OCI-LY7 (cell line): ENCODE results near the gene AMOTL1. TPM values are rescaled to one million over a fixed set of nuclear protein-coding genes. Genes with fewer than 3 reads are reported as not detected.

Source experiments
- BruUV-seq: library from RNA; stranded (reverse); fragments of 400-500 nt; replicated peaks from 2 replicates; lab custom pipeline; 2021; lab: Mats Ljungman, UMichigan
- CTCF ChIA-PET: fragments of 300-600 bp; sonication (Branson Sonifier 250); formaldehyde crosslinking; loops from one replicate; lab custom pipeline; 2022; ENCODE audit warnings: antibody characterized with exemption; ENCODE audit not compliant: unreplicated experiment; lab: Charles Lee
- POLR2A ChIA-PET: fragments of 300-600 bp; sonication (Branson Sonifier 250); formaldehyde crosslinking; loops from one replicate; lab custom pipeline; 2022; ENCODE audit warnings: antibody characterized with exemption; lab: Charles Lee
- DNase-seq: peaks from one replicate; pipeline ENCODE4 v3.0.0-alpha.2; 2015; ENCODE audit warnings: low spot score
- H2AFZ ChIP-seq: fragments of 200-600 bp; sonication (generic), shearing (Covaris generic); 2 replicates; pipeline ENCODE4 v1.6.1; 2014; ENCODE audit warnings: mild to moderate bottlenecking, antibody characterized with exemption, low read length, moderate library complexity
- H3K27ac ChIP-seq: fragments of 200-600 bp; sonication (generic); 2 replicates; pipeline ENCODE4 v1.5.1; 2014; ENCODE audit warnings: mixed run types, low read depth, mild to moderate bottlenecking, moderate library complexity, low read length, inconsistent platforms; ENCODE audit not compliant: poor library complexity, severe bottlenecking
- H3K36me3 ChIP-seq: fragments of 200-600 bp; sonication (generic); 2 replicates; pipeline ENCODE4 v1.6.1; 2014; ENCODE audit warnings: mild to moderate bottlenecking, antibody characterized with exemption, low read length, moderate library complexity, mixed read lengths; ENCODE audit not compliant: insufficient read depth
- H3K4me1 ChIP-seq: fragments of 200-600 bp; sonication (generic); 2 replicates; pipeline ENCODE4 v1.5.1; 2014; ENCODE audit warnings: mild to moderate bottlenecking, low read length; ENCODE audit not compliant: insufficient read depth, poor library complexity, severe bottlenecking
- H3K4me2 ChIP-seq: fragments of 200-600 bp; sonication (generic); 2 replicates; pipeline ENCODE4 v1.6.1; 2014; ENCODE audit warnings: mild to moderate bottlenecking, low read length
- H3K4me3 ChIP-seq: fragments of 200-600 bp; sonication (generic); 2 replicates; pipeline ENCODE4 v1.5.1; 2014; ENCODE audit warnings: mild to moderate bottlenecking, low read depth, low read length; ENCODE audit not compliant: poor library complexity, severe bottlenecking
- H3K79me2 ChIP-seq: fragments of 200-600 bp; sonication (generic); 2 replicates; pipeline ENCODE4 v1.6.1; 2016; ENCODE audit warnings: low read depth, mild to moderate bottlenecking, low read length, moderate library complexity, mixed read lengths; ENCODE audit not compliant: insufficient read depth
- H3K9me2 ChIP-seq: fragments of 200-600 bp; sonication (generic); 2 replicates; pipeline ENCODE4 v1.6.1; 2016; ENCODE audit warnings: mild to moderate bottlenecking, low read length, mixed read lengths; ENCODE audit not compliant: insufficient read depth
- H3K9me3 ChIP-seq: fragments of 200-600 bp; sonication (generic); 2 replicates; pipeline ENCODE4 v1.6.1; 2014; ENCODE audit warnings: mild to moderate bottlenecking, mixed run types, low read length, mixed read lengths
- H4K20me1 ChIP-seq: fragments of 200-600 bp; sonication (generic); 2 replicates; pipeline ENCODE4 v1.6.1; 2014; ENCODE audit warnings: mild to moderate bottlenecking, antibody characterized with exemption, low read length, moderate library complexity, mixed read lengths; ENCODE audit not compliant: insufficient read depth
- CTCF ChIP-seq: fragments of 200-600 bp; sonication (generic); conservative IDR thresholded peaks from 2 replicates; pipeline ENCODE4 v1.5.1; 2014; ENCODE audit warnings: mild to moderate bottlenecking, antibody characterized with exemption, low read length, moderate library complexity, mixed read lengths
- EZH2phosphoT487 ChIP-seq: fragments of 200-600 bp; sonication (generic); IDR thresholded peaks from 2 replicates; pipeline ENCODE4 v1.6.1; 2018; ENCODE audit warnings: low read depth, borderline replicate concordance, mild to moderate bottlenecking, mixed run types, antibody characterized with exemption, low read length, moderate library complexity, mixed read lengths
- intact Hi-C: fragments of 100-400 bp; cut with micrococcal nuclease; formaldehyde crosslinking; loops from one replicate; pipeline ENCODE4 v1.10.0; 2022; ENCODE audit not compliant: unreplicated experiment
- total RNA-seq, 2 experiments: library from RNA; depleted of rRNA in 1 of 2; stranded (reverse); fragments of >200 nt in 1 of 2; shearing (Covaris generic) in 1 of 2; gene quantifications; 2 replicates each; pipeline ENCODE4 v1.2.3, GENCODE V29; 2014 to 2022

The AMOTL1 gene
- total RNA-seq, 2 experiments from 2014 or later = not detected

- no peak for TF ChIP-seq CTCF
- no peak for TF ChIP-seq EZH2phosphoT487
- no TSS peak for BruUV-seq
- CTCF ChIA-PET = no interaction called here
- Histone ChIP-seq H2AFZ (no peak overlapping the region), H3K27ac (no peak overlapping the region), H3K9me2 (no peaks in the 10 kb centered on the region), H3K4me2 (no peak overlapping the region), H3K79me2 (no peaks in the 10 kb centered on the region), H3K4me3 (no peak overlapping the region), H4K20me1 (no peaks in the 10 kb centered on the region), H3K36me3 (no peaks in the 10 kb centered on the region), H3K9me3 (no peaks in the 10 kb centered on the region), H3K4me1 (no peaks in the 10 kb centered on the region)
- no peak for DNase-seq
- POLR2A ChIA-PET = interaction anchor here (0.6 kb wide), 2 partner anchors 412 to 658 kb away, joined by 3 to 5 read pairs; no protein-coding TSS in a partner anchor
- intact Hi-C loops = no loop called here
Observed at GRCh38 chr11:94776351-94777321, 8.5 kb downstream of the AMOTL1 start.

- CTCF ChIA-PET = no interaction called here
- BruUV-seq = no TSS peak
- no peak overlapping the region for H2AFZ ChIP-seq
- no peaks in the 10 kb centered on the region for H3K9me3 ChIP-seq
- H3K27ac ChIP-seq = no peak overlapping the region
- H3K4me3 ChIP-seq = no peak overlapping the region
- intact Hi-C loops = loop anchor here (10.0 kb wide), 2 partner anchors 156 to 354 kb away; no protein-coding TSS in a partner anchor
- no peaks in the 10 kb centered on the region for H4K20me1 ChIP-seq
- DNase-seq = no peak
- H3K4me1 ChIP-seq = no peaks in the 10 kb centered on the region
- H3K36me3 ChIP-seq = no peaks in the 10 kb centered on the region
- H3K79me2 ChIP-seq = no peaks in the 10 kb centered on the region
- POLR2A ChIA-PET = no interaction called here
- H3K9me2 ChIP-seq = no peaks in the 10 kb centered on the region
- no peak for TF ChIP-seq CTCF
- TF ChIP-seq EZH2phosphoT487 = no peak
- no peak overlapping the region for H3K4me2 ChIP-seq
Observed at GRCh38 chr11:94780432-94780831, 12.3 kb downstream of the AMOTL1 start.

GRCh38 chr11:94781837-94782236 lies 13.7 kb downstream of the AMOTL1 start:
- BruUV-seq = no TSS peak
- H3K79me2 ChIP-seq = no peaks in the 10 kb centered on the region
- no peak overlapping the region for H2AFZ ChIP-seq
- intact Hi-C loops = loop anchor here (10.0 kb wide), 2 partner anchors 157 to 353 kb away; no protein-coding TSS in a partner anchor
- CTCF ChIA-PET = no interaction called here
- DNase-seq = no peak
- no peaks in the 10 kb centered on the region for H3K36me3 ChIP-seq
- POLR2A ChIA-PET = no interaction called here
- no peak overlapping the region for H3K4me2 ChIP-seq
- H3K27ac ChIP-seq = no peak overlapping the region
- no peaks in the 10 kb centered on the region for H3K4me1 ChIP-seq
- H4K20me1 ChIP-seq = no peaks in the 10 kb centered on the region
- H3K9me2 ChIP-seq = no peaks in the 10 kb centered on the region
- no peaks in the 10 kb centered on the region for H3K9me3 ChIP-seq
- H3K4me3 ChIP-seq = no peak overlapping the region
- no peak for TF ChIP-seq CTCF
- TF ChIP-seq EZH2phosphoT487 = no peak
